Smooth muscle cell (in vitro differentiated cells): Measurements from ENCODE around the gene PAQR5. TPM values are rescaled to one million over a fixed set of nuclear protein-coding genes. Genes with fewer than 3 reads are reported as not detected.

Source experiments
- DNase-seq: peaks from one replicate; lab custom pipeline; 2025; ENCODE audit not compliant: unreplicated experiment; lab: John Stamatoyannopoulos, UW
- H2AFZ ChIP-seq: fragments of 200-600 bp; sonication (generic); 2 replicates; pipeline ENCODE4 v1.6.0; 2016; ENCODE audit warnings: antibody characterized with exemption, low read depth, mild to moderate bottlenecking
- H3F3A ChIP-seq: fragments of 200-600 bp; sonication (generic); 2 replicates; pipeline ENCODE4 v1.6.0; 2017; ENCODE audit warnings: antibody characterized with exemption, low read depth
- H3K27ac ChIP-seq: fragments of 200-600 bp; sonication (generic); 2 replicates; pipeline ENCODE4 v1.5.1; 2016; ENCODE audit warnings: low read depth, mild to moderate bottlenecking
- H3K27me3 ChIP-seq: fragments of 200-600 bp; sonication (generic); 2 replicates; pipeline ENCODE4 v1.6.1; 2016; ENCODE audit warnings: low read depth, mild to moderate bottlenecking
- H3K36me3 ChIP-seq: fragments of 200-600 bp; sonication (generic); 2 replicates; pipeline ENCODE4 v1.5.1; 2016; ENCODE audit warnings: low read depth
- H3K4me1 ChIP-seq: fragments of 200-600 bp; sonication (generic); 2 replicates; pipeline ENCODE4 v1.5.1; 2016; ENCODE audit warnings: low read depth
- H3K4me2 ChIP-seq: fragments of 200-600 bp; sonication (generic); 2 replicates; pipeline ENCODE4 v1.6.0; 2016; ENCODE audit warnings: mild to moderate bottlenecking
- H3K4me3 ChIP-seq: fragments of 200-600 bp; sonication (generic); 2 replicates; pipeline ENCODE4 v1.5.1; 2016; ENCODE audit warnings: mild to moderate bottlenecking
- H3K79me2 ChIP-seq: fragments of 200-600 bp; sonication (generic); 2 replicates; pipeline ENCODE4 v1.6.0; 2016; ENCODE audit warnings: low read depth, mild to moderate bottlenecking
- H3K9ac ChIP-seq: fragments of 200-600 bp; sonication (generic); 2 replicates; pipeline ENCODE4 v1.6.0; 2016; ENCODE audit warnings: low read depth
- H3K9me3 ChIP-seq: fragments of 200-600 bp; sonication (generic); replicated peaks from 2 replicates; pipeline ENCODE4 v1.5.1; 2016; ENCODE audit warnings: low read depth
- H4K20me1 ChIP-seq: fragments of 200-600 bp; sonication (generic); 2 replicates; pipeline ENCODE4 v1.6.0; 2016; ENCODE audit warnings: low read depth
- CTCF ChIP-seq: fragments of 200-600 bp; sonication (generic); IDR thresholded peaks from 2 replicates; pipeline ENCODE4 v1.5.1; 2017; ENCODE audit warnings: borderline replicate concordance, mild to moderate bottlenecking, antibody characterized with exemption; ENCODE audit not compliant: insufficient read depth, poor library complexity, severe bottlenecking
- WGBS: methylation state at CpG from one replicate; pipeline ENCODE4 v1.1.7; 2016; ENCODE audit warnings: low lambda C conversion rate; 5-methylcytosine and 5-hydroxymethylcytosine counted together
- polyA plus RNA-seq: library from polyadenylated mRNA; unstranded; fragments of >200 nt; fragmentation: Nextera tagmentation; extraction: Ambion mirVana; gene quantifications from 2 replicates; pipeline ENCODE4 v1.2.1, GENCODE V29; 2016
- total RNA-seq: library from RNA; depleted of rRNA; stranded (reverse); fragments of >200 nt; gene quantifications from 2 replicates; pipeline ENCODE4 v1.2.3, GENCODE V29; 2014

Gene PAQR5
- total and polyA plus RNA-seq, 2 experiments from 2014 or later, result 1.5 to 1.6 TPM

- WGBS, result 2% methylated on average over 26 of the region's 29 CpGs
- peaks cover 67% of the 10 kb centered on the region for H3K79me2 ChIP-seq
- H4K20me1 ChIP-seq, result peaks cover 26% of the 10 kb centered on the region
- peak overlapping the region; percentile 96 for H3K4me2 ChIP-seq
- H3K27me3 ChIP-seq, result no peaks in the 10 kb centered on the region
- H3K4me1 ChIP-seq, result peaks cover 15% of the 10 kb centered on the region
- DNase-seq, result peak; percentile 55
- no peaks in the 10 kb centered on the region for H3K9me3 ChIP-seq
- peak overlapping the region; percentile 77 for H3K4me3 ChIP-seq
- TF ChIP-seq CTCF, result no peak
- peaks cover 6% of the 10 kb centered on the region for H3F3A ChIP-seq
- peak overlapping the region; percentile 85 for H3K9ac ChIP-seq
- H2AFZ ChIP-seq, result peak overlapping the region; percentile 52
- H3K36me3 ChIP-seq, result no peaks in the 10 kb centered on the region
- H3K27ac ChIP-seq, result peak overlapping the region; percentile 90
Observed at GRCh38 chr15:69414701-69415167, 116.0 kb downstream of the PAQR5 start.

GRCh38 chr15:69415381-69415780, 116.7 kb downstream of the PAQR5 start:
- peaks cover 22% of the 10 kb centered on the region for H4K20me1 ChIP-seq
- H3K36me3 ChIP-seq, result no peaks in the 10 kb centered on the region
- peaks cover 6% of the 10 kb centered on the region for H3F3A ChIP-seq
- peak overlapping the region; percentile 96 for H3K4me2 ChIP-seq
- H3K9ac ChIP-seq, result peak overlapping the region; percentile 85
- peaks cover 15% of the 10 kb centered on the region for H3K4me1 ChIP-seq
- DNase-seq, result no peak
- TF ChIP-seq CTCF, result no peak
- no peaks in the 10 kb centered on the region for H3K27me3 ChIP-seq
- 22% methylated on average over 3 of the region's 3 CpGs for WGBS
- H3K9me3 ChIP-seq, result no peaks in the 10 kb centered on the region
- peak overlapping the region; percentile 77 for H3K4me3 ChIP-seq
- peak overlapping the region; percentile 52 for H2AFZ ChIP-seq
- peaks cover 69% of the 10 kb centered on the region for H3K79me2 ChIP-seq
- peak overlapping the region; percentile 90 for H3K27ac ChIP-seq

GRCh38 chr15:69417581-69417980, 118.9 kb downstream of the PAQR5 start:
- H3K79me2 ChIP-seq, result peaks cover 49% of the 10 kb centered on the region
- no peak overlapping the region for H3K4me3 ChIP-seq
- H3K27ac ChIP-seq, result no peak overlapping the region
- H3K9ac ChIP-seq, result no peak overlapping the region
- H4K20me1 ChIP-seq, result peaks cover 8% of the 10 kb centered on the region
- peaks cover 12% of the 10 kb centered on the region for H3F3A ChIP-seq
- H3K36me3 ChIP-seq, result no peaks in the 10 kb centered on the region
- H3K4me1 ChIP-seq, result peaks cover 22% of the 10 kb centered on the region
- no peaks in the 10 kb centered on the region for H3K27me3 ChIP-seq
- no peak for DNase-seq
- H3K9me3 ChIP-seq, result no peaks in the 10 kb centered on the region
- TF ChIP-seq CTCF, result no peak
- no peak overlapping the region for H2AFZ ChIP-seq
- H3K4me2 ChIP-seq, result peak overlapping the region; percentile 25

- no peaks in the 10 kb centered on the region for H4K20me1 ChIP-seq
- no peak overlapping the region for H3K9ac ChIP-seq
- no peak overlapping the region for H2AFZ ChIP-seq
- peak overlapping the region; percentile 81 for H3K27ac ChIP-seq
- H3K36me3 ChIP-seq, result no peaks in the 10 kb centered on the region
- H3K4me1 ChIP-seq, result peaks cover 6% of the 10 kb centered on the region
- DNase-seq, result no peak
- H3K4me3 ChIP-seq, result no peak overlapping the region
- H3K79me2 ChIP-seq, result peaks cover 26% of the 10 kb centered on the region
- H3K27me3 ChIP-seq, result no peaks in the 10 kb centered on the region
- H3K4me2 ChIP-seq, result peak overlapping the region; percentile 58
- TF ChIP-seq CTCF, result no peak
- peaks cover 7% of the 10 kb centered on the region for H3F3A ChIP-seq
- no peaks in the 10 kb centered on the region for H3K9me3 ChIP-seq
Observed at GRCh38 chr15:69421498-69421897, 122.8 kb downstream of the PAQR5 start.
